Endothelial cell of umbilical vein (primary cell): ENCODE data around the gene F2RL2.

ENCODE experiments used
- EZH2 ChIP-seq: IDR thresholded peaks from 2 replicates; pipeline ENCODE4 v1.6.1; 2012; ENCODE audit warnings: borderline replicate concordance, low read depth, mild to moderate bottlenecking, moderate library complexity, low read length, inconsistent platforms; ENCODE audit not compliant: severe bottlenecking
- MYC ChIP-seq: IDR thresholded peaks from one replicate; pipeline ENCODE4 v1.6.1; 2011; ENCODE audit warnings: mild to moderate bottlenecking, low read depth, low read length
- POLR2A ChIP-seq: IDR thresholded peaks from 2 replicates; pipeline ENCODE4 v1.6.1; 2012; ENCODE audit warnings: low read depth, mild to moderate bottlenecking, control low read depth, low read length
- POLR2AphosphoS5 ChIP-seq: IDR thresholded peaks from 2 replicates; pipeline ENCODE4 v1.6.1; 2012; ENCODE audit warnings: low read depth, mild to moderate bottlenecking, control low read depth, low read length, moderate library complexity; ENCODE audit not compliant: insufficient read depth
- TF ChIP-seq, protein P1 (sequence below), 2 donors: IDR thresholded peaks; 1 replicate in 1 of 2; 2 replicates in 1 of 2; pipeline ENCODE4 v1.5.1; 2011; ENCODE audit warnings: low read length in 2 of 2, mild to moderate bottlenecking in 2 of 2, moderate library complexity in 2 of 2, control low read depth in 1 of 2, inconsistent platforms in 1 of 2, low read depth in 1 of 2; ENCODE audit not compliant: insufficient read depth in 1 of 2; ENCODE audit errors: extremely low read depth in 1 of 2
- TF ChIP-seq, protein P2 (sequence below): IDR thresholded peaks from 2 replicates; pipeline ENCODE4 v1.6.1; 2011; ENCODE audit not compliant: insufficient read depth, insufficient read length

DNA sequence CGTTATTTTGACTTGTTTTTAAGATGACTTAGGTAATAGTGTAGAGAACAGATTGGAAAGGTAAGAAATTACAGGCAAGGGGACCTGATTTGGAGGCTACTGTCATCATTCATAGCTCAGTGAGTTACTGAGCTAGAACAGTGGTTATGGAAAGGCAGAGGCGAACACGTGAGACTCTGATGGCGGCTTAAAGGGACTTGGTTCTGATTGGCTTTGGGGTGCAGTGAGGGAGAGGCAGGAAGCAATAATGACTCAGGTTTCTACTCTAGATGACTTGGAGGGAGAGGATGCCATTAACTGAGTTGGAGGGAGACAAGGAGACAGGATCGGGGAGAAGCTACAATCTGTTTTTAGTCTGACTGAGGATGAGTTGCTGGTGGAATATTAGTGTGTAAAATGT, 3.0 kb downstream of the F2RL2 start:
- TF ChIP-seq EZH2 = no peak
- TF ChIP-seq, protein P1, sequence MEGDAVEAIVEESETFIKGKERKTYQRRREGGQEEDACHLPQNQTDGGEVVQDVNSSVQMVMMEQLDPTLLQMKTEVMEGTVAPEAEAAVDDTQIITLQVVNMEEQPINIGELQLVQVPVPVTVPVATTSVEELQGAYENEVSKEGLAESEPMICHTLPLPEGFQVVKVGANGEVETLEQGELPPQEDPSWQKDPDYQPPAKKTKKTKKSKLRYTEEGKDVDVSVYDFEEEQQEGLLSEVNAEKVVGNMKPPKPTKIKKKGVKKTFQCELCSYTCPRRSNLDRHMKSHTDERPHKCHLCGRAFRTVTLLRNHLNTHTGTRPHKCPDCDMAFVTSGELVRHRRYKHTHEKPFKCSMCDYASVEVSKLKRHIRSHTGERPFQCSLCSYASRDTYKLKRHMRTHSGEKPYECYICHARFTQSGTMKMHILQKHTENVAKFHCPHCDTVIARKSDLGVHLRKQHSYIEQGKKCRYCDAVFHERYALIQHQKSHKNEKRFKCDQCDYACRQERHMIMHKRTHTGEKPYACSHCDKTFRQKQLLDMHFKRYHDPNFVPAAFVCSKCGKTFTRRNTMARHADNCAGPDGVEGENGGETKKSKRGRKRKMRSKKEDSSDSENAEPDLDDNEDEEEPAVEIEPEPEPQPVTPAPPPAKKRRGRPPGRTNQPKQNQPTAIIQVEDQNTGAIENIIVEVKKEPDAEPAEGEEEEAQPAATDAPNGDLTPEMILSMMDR (IDR thresholded peaks at IDR 0.05; ENCODE audit: extremely low read depth in 1 of 2, insufficient read depth in 1 of 2, low read depth in 1 of 2, low read length in 2 of 2) = no peak
- TF ChIP-seq POLR2AphosphoS5 = no peak
- TF ChIP-seq POLR2A = no peak
- no peak for TF ChIP-seq MYC
- TF ChIP-seq, protein P2, sequence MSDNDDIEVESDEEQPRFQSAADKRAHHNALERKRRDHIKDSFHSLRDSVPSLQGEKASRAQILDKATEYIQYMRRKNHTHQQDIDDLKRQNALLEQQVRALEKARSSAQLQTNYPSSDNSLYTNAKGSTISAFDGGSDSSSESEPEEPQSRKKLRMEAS = no peak
